Measurements from ENCODE around the gene ZNF555.

DNA sequence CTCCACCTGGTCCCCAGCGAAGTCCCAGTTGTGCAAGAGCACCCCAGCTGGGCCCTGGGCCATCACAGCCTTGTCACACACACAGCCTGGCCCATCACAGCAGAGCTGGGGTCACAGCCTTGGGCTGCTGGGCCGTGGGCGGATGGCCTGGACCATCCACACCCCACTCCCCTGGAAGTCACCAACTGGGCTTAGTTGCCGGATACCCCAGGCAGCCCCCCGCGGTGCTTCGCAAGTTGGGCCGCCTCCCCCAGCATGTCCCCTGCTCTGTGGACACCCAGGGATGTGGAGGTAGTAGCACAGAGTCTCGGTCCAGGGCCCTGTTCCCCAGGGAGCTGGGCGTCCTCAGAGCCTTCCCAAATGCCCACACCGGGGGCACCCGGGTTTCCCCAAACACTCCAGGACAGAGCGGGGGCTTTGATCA is 26.1 kb upstream of the ZNF555 start:
- no peak for TF ChIP-seq ESRRG (CRISPR knock-in tag; IDR thresholded peaks at IDR 0.05)
- TF ChIP-seq OSR1 (CRISPR knock-in tag; IDR thresholded peaks at IDR 0.05): no peak
- no peak for TF ChIP-seq ZFP30 (CRISPR knock-in tag; IDR thresholded peaks at IDR 0.05)
